ENCODE measurements around the gene PHC2.

DNA sequence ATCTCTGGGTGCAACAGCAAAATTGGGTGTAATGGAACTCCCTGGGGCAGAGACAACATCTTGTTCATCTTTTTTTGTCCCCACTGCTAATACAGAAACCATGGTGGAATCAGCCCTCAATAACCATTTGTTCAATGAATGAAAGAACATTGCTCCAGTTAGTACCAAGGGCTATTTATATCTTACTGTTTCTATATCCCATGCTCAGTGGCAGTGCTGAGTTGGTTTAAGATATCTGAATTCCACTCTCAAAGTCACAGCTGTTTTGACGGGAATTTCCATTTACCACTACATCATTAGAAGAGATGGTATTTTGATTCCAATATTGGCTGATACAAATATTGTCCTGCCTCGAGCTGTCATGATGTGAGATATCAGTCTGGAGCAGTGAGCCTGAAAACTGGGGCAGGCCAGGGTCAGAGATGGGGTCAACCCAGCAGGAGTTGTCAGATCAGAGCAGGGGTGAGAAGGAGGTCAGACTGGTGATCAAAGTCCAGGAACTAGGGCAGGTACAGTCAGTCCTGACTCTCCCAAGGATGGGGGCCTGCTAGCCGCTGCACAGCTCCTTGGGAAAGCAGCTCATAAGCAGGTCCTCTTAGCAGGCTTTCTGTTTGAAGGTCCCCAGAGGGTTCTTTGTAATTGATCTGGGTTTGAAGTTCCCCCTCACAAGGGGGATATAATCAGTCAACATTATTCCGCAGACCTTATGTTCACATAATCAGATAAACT is 5.8 kb upstream of the PHC2 start:
- TF ChIP-seq, protein P1, sequence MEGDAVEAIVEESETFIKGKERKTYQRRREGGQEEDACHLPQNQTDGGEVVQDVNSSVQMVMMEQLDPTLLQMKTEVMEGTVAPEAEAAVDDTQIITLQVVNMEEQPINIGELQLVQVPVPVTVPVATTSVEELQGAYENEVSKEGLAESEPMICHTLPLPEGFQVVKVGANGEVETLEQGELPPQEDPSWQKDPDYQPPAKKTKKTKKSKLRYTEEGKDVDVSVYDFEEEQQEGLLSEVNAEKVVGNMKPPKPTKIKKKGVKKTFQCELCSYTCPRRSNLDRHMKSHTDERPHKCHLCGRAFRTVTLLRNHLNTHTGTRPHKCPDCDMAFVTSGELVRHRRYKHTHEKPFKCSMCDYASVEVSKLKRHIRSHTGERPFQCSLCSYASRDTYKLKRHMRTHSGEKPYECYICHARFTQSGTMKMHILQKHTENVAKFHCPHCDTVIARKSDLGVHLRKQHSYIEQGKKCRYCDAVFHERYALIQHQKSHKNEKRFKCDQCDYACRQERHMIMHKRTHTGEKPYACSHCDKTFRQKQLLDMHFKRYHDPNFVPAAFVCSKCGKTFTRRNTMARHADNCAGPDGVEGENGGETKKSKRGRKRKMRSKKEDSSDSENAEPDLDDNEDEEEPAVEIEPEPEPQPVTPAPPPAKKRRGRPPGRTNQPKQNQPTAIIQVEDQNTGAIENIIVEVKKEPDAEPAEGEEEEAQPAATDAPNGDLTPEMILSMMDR (IDR thresholded peaks at IDR 0.05; ENCODE audit: insufficient read depth, low read length, poor library complexity, severe bottlenecking) = no peak
- TF ChIP-seq EZH2phosphoT487 (conservative IDR thresholded peaks at IDR 0.05; ENCODE audit: low read length) = no peak
